GM21526 (cell line): ENCODE results near the gene BRME1.

Experiments
- ATAC-seq: cut with Tn5 transposase; IDR thresholded peaks from one replicate; pipeline ENCODE4 v1.9.1; 2021; ENCODE audit warnings: moderate library complexity; ENCODE audit not compliant: unreplicated experiment, low FRiP score

Gene BRME1

DNA sequence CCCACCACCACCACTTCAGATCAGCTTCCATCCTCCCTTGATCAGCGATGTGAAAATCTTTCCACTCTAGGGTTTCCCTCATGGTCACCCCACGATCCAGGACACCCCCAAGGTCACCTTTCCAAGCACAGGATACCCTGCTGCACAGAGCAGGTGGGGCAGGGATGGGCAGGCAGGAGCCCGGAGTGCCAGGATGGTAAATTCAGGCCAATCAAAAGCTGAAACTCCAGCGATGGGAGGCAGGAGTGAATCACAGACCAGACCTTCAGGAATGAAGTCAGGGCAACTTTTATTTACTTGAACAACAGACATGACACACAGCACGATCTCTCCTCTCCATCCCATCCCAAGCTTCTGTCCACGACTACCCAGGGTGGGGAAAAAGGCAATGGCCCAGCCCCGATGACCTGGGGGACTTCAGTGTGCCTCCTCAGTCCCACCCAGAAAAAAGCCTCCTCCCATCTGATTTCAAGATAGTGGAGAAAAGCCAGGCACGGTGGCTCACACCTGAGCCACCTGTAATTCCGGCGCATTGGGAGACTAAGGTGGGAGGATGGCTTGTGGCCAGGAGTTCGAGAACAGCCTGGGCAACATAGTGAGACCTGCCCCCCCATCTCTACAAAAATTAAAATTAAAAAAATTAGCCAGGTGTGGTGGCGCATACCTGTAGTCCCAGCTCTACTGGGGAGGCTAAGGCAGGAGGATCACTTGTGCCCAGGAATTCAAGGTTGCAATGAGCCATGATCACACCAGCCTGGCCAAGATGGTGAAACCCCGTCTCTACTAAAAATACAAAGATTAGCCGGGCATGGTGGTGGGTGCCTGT is 71.5 kb downstream of the BRME1 start:
- no peak for ATAC-seq

DNA sequence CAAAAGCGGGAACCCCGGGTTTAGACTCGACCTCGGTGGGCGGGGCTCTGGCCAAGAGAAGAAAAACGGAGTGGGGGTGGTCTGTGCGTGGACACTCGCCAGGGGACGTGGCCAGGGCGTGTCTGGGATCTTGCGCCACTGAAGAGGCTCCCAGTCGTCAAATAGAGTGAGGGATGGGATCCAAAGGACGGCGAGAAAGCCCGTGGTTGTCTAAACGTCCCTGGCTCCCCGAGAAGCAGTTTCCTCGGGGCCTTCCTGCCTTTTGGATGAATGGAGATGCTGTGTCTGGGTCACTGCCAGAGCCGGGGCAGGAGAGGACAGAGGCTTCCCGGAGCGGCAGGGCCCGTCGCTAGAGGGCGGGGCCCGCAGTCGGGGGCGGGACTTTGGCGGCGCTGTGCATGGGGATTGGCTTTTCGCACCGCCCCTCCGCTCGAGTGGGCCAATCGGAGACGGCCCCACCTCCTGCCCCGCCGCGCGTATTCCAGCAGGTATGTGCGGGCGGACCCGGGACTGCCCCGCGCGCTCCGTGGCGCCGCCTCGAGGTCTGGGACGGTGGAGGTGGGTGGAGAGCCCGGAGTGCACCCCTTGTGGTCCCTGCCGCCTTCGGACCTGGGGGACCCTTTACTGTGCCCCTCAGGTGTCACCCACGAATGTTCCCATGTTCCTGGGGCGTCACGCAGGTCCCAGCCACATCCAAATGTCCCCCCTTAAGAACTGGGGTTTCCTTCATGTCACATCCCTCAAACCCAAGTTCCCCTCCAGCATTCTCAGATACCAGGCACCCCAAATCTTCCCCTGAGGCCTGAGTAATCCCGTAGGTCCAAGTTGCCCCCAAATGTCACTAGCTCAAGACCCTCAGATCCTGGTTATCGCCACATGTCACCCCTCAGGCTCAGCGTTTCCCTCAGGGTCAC is 72.3 kb downstream of the BRME1 start:
- peak; percentile 78 for ATAC-seq
